ENCODE measurements around the gene SRBD1. TPM values are rescaled to one million over a fixed set of nuclear protein-coding genes. Genes with fewer than 3 reads are reported as not detected.
"Not testable (repeated sequence)": the region's sequence is repeated elsewhere in the genome, so short reads cannot be mapped to it uniquely, and the experiment has no call there.

The SRBD1 gene
- total RNA-seq, 1 experiment from 2014 or later: 19.8 TPM

DNA sequence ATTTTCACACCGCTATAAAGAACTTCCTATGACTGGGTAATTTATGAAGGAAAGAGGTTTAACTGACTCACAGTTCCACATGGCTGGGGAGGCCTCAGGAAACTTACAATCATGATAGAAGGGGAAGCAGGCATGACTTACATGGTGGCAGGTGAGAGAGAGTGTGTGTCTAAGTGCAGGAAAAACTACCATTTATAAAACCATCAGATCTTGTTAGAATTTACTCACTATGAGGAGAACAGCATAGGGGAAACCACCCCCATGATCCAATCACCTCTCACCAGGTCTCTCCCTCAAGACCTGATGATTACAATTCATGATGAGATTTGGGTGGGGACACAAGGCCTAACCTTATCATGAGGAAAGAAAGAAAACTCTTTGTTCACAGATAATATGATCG lies 174.6 kb downstream of the SRBD1 start:
- DNase-seq: no peak
- POLR2A ChIA-PET (ENCODE audit: unreplicated experiment): no interaction called here
- no peaks in the 10 kb centered on the region for H4K20me1 ChIP-seq (ENCODE audit: low read length)
- CTCF ChIA-PET: no interaction called here
- no peak overlapping the region for H3K4me2 ChIP-seq (ENCODE audit: low read length)
- no peaks in the 10 kb centered on the region for H3K27me3 ChIP-seq (ENCODE audit: low read length)
- H3K36me3 ChIP-seq (ENCODE audit: low read depth, low read length): no peaks in the 10 kb centered on the region
- H3K4me1 ChIP-seq (ENCODE audit: insufficient read depth, low read length): peaks cover 21% of the 10 kb centered on the region
- intact Hi-C loops (cut with micrococcal nuclease): no loop called here
- no peak overlapping the region for H3K4me3 ChIP-seq (ENCODE audit: low read length)
- ATAC-seq: no peak
- no peaks in the 10 kb centered on the region for H3F3A ChIP-seq (ENCODE audit: low read length, unreplicated experiment)
- no peaks in the 10 kb centered on the region for H3K79me2 ChIP-seq (ENCODE audit: low read length)
- TF ChIP-seq, protein P1, sequence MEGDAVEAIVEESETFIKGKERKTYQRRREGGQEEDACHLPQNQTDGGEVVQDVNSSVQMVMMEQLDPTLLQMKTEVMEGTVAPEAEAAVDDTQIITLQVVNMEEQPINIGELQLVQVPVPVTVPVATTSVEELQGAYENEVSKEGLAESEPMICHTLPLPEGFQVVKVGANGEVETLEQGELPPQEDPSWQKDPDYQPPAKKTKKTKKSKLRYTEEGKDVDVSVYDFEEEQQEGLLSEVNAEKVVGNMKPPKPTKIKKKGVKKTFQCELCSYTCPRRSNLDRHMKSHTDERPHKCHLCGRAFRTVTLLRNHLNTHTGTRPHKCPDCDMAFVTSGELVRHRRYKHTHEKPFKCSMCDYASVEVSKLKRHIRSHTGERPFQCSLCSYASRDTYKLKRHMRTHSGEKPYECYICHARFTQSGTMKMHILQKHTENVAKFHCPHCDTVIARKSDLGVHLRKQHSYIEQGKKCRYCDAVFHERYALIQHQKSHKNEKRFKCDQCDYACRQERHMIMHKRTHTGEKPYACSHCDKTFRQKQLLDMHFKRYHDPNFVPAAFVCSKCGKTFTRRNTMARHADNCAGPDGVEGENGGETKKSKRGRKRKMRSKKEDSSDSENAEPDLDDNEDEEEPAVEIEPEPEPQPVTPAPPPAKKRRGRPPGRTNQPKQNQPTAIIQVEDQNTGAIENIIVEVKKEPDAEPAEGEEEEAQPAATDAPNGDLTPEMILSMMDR (conservative IDR thresholded peaks at IDR 0.05; ENCODE audit: low read depth, low read length): no peak
- TF ChIP-seq EZH2phosphoT487 (IDR thresholded peaks at IDR 0.05; ENCODE audit: borderline replicate concordance, low read length): no peak
- no peak for TF ChIP-seq EZH2 (IDR thresholded peaks at IDR 0.05; ENCODE audit: low read length, unreplicated experiment)
- H3K27ac ChIP-seq (ENCODE audit: low read length): no peak overlapping the region
- H3K9me3 ChIP-seq (ENCODE audit: low read length): no peaks in the 10 kb centered on the region
- no TSS peak for BruUV-seq (replicated peaks)
- no peak overlapping the region for H3K9ac ChIP-seq (ENCODE audit: low read length)
- no peaks in the 10 kb centered on the region for H3K9me2 ChIP-seq (replicated peaks; ENCODE audit: low read length)
- no peak overlapping the region for H2AFZ ChIP-seq (ENCODE audit: low read length)

DNA sequence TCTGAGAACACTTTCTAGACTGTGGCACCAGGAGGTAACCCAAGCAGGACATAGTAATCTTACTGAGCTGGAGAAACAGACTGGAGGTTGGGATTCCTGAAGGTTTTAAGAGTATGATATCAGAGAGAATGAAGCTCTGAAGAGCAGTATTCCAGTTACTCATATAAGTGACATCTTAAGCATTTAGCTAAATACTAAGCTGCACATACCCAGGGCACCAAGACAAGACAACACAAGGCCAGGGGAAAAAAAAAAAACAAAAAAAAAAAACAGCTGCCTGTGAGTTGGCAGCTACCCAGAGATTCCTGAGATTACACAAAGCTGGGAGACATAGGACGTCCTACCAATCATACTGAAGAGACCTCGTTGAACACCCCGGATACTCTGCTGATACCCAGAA lies 175.8 kb downstream of the SRBD1 start:
- Histone ChIP-seq H3K79me2 (ENCODE audit: low read length) (no peaks in the 10 kb centered on the region), H3K4me2 (ENCODE audit: low read length) (no peak overlapping the region), H3K9me2 (replicated peaks; ENCODE audit: low read length) (no peaks in the 10 kb centered on the region), H3K27ac (ENCODE audit: low read length) (no peak overlapping the region), H3K9ac (ENCODE audit: low read length) (no peak overlapping the region), H3K9me3 (ENCODE audit: low read length) (no peaks in the 10 kb centered on the region), H3K4me3 (ENCODE audit: low read length) (no peak overlapping the region), H3K27me3 (ENCODE audit: low read length) (no peaks in the 10 kb centered on the region), H3F3A (ENCODE audit: low read length, unreplicated experiment) (no peaks in the 10 kb centered on the region), H2AFZ (ENCODE audit: low read length) (no peak overlapping the region), H3K36me3 (ENCODE audit: low read depth, low read length) (no peaks in the 10 kb centered on the region), H3K4me1 (ENCODE audit: insufficient read depth, low read length) (peaks cover 16% of the 10 kb centered on the region), H4K20me1 (ENCODE audit: low read length) (no peaks in the 10 kb centered on the region)
- ChIA-PET POLR2A (ENCODE audit: unreplicated experiment) (no interaction called here), CTCF (no interaction called here)
- DNase-seq (no peak), ATAC-seq (no peak)
- BruUV-seq (replicated peaks): no TSS peak
- TF ChIP-seq EZH2 (IDR thresholded peaks at IDR 0.05; ENCODE audit: low read length, unreplicated experiment): no peak
- TF ChIP-seq EZH2phosphoT487 (IDR thresholded peaks at IDR 0.05; ENCODE audit: borderline replicate concordance, low read length): no peak
- intact Hi-C loops (cut with micrococcal nuclease): no loop called here

DNA sequence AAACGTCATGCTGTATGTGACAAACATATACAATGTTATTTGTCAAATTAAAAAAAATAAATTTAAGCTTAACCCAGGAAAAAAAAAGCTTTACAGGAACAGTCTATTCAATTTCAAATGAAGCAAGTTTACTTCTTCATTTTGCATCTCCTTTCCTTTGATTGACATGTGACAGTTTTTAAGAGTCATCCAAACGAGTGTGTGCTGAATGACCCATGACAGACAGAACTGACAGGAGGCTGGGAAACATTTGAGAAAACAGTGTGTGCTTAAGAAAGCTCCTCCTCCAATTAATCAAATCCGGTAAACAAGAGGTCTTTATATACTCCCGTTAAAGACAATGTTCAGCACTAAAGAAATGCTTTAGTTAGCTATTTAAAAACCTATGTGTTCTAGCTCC lies 177.7 kb downstream of the SRBD1 start:
- no peaks in the 10 kb centered on the region for H4K20me1 ChIP-seq (ENCODE audit: low read length)
- H3K79me2 ChIP-seq (ENCODE audit: low read length): no peaks in the 10 kb centered on the region
- TF ChIP-seq EZH2phosphoT487 (IDR thresholded peaks at IDR 0.05; ENCODE audit: borderline replicate concordance, low read length): no peak
- H3K9me3 ChIP-seq (ENCODE audit: low read length): no peaks in the 10 kb centered on the region
- BruUV-seq (replicated peaks): no TSS peak
- no peaks in the 10 kb centered on the region for H3K36me3 ChIP-seq (ENCODE audit: low read depth, low read length)
- no peaks in the 10 kb centered on the region for H3F3A ChIP-seq (ENCODE audit: low read length, unreplicated experiment)
- H3K4me3 ChIP-seq (ENCODE audit: low read length): no peak overlapping the region
- peak; percentile 5 for DNase-seq
- no peak overlapping the region for H2AFZ ChIP-seq (ENCODE audit: low read length)
- no peaks in the 10 kb centered on the region for H3K4me1 ChIP-seq (ENCODE audit: insufficient read depth, low read length)
- H3K9me2 ChIP-seq (replicated peaks; ENCODE audit: low read length): no peaks in the 10 kb centered on the region
- POLR2A ChIA-PET (ENCODE audit: unreplicated experiment): no interaction called here
- CTCF ChIA-PET: no interaction called here
- H3K9ac ChIP-seq (ENCODE audit: low read length): no peak overlapping the region
- no peak overlapping the region for H3K27ac ChIP-seq (ENCODE audit: low read length)
- ATAC-seq: no peak
- intact Hi-C loops (cut with micrococcal nuclease): no loop called here
- no peak overlapping the region for H3K4me2 ChIP-seq (ENCODE audit: low read length)
- no peaks in the 10 kb centered on the region for H3K27me3 ChIP-seq (ENCODE audit: low read length)

DNA sequence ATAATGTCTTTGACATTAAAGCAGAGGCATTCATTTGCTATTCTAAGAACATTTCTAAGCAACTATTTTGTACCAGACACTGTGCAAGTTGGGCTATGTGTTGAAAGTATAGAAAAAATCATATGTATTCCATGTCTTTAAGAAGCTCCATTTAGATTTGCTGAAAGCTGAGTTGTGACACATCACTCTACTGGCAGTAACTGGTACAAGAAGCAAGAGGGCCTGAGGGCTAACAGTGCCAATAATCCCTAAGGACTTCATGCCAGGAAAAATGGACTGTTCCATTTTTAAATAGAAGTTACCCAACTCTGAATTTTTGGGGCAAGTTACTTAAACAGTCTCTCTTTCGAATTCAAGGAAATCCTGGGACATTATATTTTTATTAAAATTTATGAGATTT lies 178.7 kb downstream of the SRBD1 start:
- Histone ChIP-seq H3K27me3 (ENCODE audit: low read length) (no peaks in the 10 kb centered on the region), H3K4me3 (ENCODE audit: low read length) (no peak overlapping the region), H2AFZ (ENCODE audit: low read length) (no peak overlapping the region), H3K36me3 (ENCODE audit: low read depth, low read length) (no peaks in the 10 kb centered on the region), H4K20me1 (ENCODE audit: low read length) (no peaks in the 10 kb centered on the region), H3K9ac (ENCODE audit: low read length) (no peak overlapping the region), H3K27ac (ENCODE audit: low read length) (no peak overlapping the region), H3K4me1 (ENCODE audit: insufficient read depth, low read length) (no peaks in the 10 kb centered on the region), H3K4me2 (ENCODE audit: low read length) (no peak overlapping the region), H3K79me2 (ENCODE audit: low read length) (no peaks in the 10 kb centered on the region), H3K9me2 (replicated peaks; ENCODE audit: low read length) (no peaks in the 10 kb centered on the region), H3F3A (ENCODE audit: low read length, unreplicated experiment) (no peaks in the 10 kb centered on the region), H3K9me3 (ENCODE audit: low read length) (no peaks in the 10 kb centered on the region)
- no peak for ATAC-seq
- DNase-seq: peak; percentile 26
- POLR2A ChIA-PET (ENCODE audit: unreplicated experiment): no interaction called here
- CTCF ChIA-PET: no interaction called here
- intact Hi-C loops (cut with micrococcal nuclease): no loop called here
- TF ChIP-seq, protein P1 (conservative IDR thresholded peaks at IDR 0.05; ENCODE audit: low read depth, low read length): no peak
- TF ChIP-seq EZH2phosphoT487 (IDR thresholded peaks at IDR 0.05; ENCODE audit: borderline replicate concordance, low read length): no peak
- no peak for TF ChIP-seq EZH2 (IDR thresholded peaks at IDR 0.05; ENCODE audit: low read length, unreplicated experiment)
- no TSS peak for BruUV-seq (replicated peaks)

DNA sequence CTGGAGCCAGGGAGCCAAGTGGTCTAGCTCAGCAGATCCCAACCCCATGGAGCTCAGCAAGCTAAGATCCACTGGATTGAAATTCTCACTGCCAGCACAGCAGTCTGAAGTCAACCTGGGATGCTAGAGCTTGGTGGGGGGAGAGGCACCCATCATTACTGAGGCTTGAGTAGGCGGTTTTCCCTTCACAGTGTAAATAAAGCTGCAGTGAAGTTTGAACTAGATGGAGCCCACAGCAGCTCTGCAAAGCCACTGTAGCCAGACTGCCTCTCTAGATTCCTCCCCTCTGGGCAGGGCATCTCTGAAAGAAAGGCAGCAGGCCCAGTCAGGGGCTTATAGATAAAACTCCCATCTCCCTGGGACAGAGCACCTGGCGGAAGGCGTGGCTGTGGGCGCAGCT lies 185.0 kb downstream of the SRBD1 start:
- DNase-seq; H3K9me2 ChIP-seq (replicated peaks; ENCODE audit: low read length); H2AFZ ChIP-seq (ENCODE audit: low read length); H3K9ac ChIP-seq (ENCODE audit: low read length); H3K4me1 ChIP-seq (ENCODE audit: insufficient read depth, low read length); H3K9me3 ChIP-seq (ENCODE audit: low read length); BruUV-seq (replicated peaks); CTCF ChIA-PET; H3K27me3 ChIP-seq (ENCODE audit: low read length); H3K4me2 ChIP-seq (ENCODE audit: low read length); ATAC-seq; POLR2A ChIA-PET (ENCODE audit: unreplicated experiment); intact Hi-C loops (cut with micrococcal nuclease); H3K4me3 ChIP-seq (ENCODE audit: low read length); H3F3A ChIP-seq (ENCODE audit: low read length, unreplicated experiment); H3K36me3 ChIP-seq (ENCODE audit: low read depth, low read length); H4K20me1 ChIP-seq (ENCODE audit: low read length); H3K27ac ChIP-seq (ENCODE audit: low read length); H3K79me2 ChIP-seq (ENCODE audit: low read length): not testable (repeated sequence)

Data from PC-3 (cell line).